HG03457 (cell line): ENCODE measurements around the gene USP16.
"Not testable (repeated sequence)": the region's sequence is repeated elsewhere in the genome, so short reads cannot be mapped to it uniquely, and the experiment has no call there.

Source experiments
- ATAC-seq: cut with Tn5 transposase; IDR thresholded peaks from one replicate; pipeline ENCODE4 v1.9.1; 2021; ENCODE audit warnings: moderate number of reproducible peaks; ENCODE audit not compliant: unreplicated experiment

USP16 gene

GRCh38 chr21:29030909-29031308 lies 6.4 kb downstream of the USP16 start:
- no peak for ATAC-seq

DNA sequence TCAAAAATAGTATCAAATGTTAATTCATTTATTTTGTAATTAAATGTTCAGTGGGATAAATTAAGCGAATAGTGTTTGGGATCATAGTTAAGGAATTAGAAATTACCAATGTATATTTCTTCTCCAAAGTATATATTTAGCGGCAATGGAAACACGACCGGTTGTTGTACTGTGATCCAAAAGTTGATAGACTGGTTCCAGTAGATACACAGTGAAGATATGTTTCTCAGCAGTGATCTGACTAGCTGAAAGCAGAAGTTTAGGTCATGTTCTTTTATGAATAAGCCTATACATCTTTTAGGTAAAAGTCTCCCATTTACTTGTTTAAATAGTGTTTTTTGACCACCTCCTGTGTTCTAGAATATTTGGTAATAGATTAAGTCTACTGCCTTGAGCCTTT lies 8.8 kb downstream of the USP16 start:
- ATAC-seq: no peak

GRCh38 chr21:29033871-29034270 lies 9.4 kb downstream of the USP16 start:
- ATAC-seq: no peak

DNA sequence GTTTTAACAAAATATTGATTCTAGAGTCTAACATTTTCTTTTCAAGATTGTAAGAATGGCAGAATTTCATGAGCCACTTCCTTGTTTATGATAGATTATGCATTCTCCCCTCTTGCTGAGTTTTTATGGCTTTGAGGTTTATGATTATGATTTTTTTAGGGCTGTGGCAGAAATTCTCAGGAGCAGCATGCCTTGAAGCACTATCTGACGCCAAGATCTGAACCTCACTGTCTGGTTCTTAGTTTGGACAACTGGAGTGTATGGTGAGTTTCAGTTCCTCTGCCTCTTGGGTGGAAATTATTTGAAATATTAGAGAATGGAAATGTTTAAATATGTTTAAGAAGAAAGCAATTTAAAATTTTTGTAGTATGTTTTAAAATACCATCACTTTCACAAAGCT lies 10.2 kb downstream of the USP16 start:
- ATAC-seq: no peak

DNA sequence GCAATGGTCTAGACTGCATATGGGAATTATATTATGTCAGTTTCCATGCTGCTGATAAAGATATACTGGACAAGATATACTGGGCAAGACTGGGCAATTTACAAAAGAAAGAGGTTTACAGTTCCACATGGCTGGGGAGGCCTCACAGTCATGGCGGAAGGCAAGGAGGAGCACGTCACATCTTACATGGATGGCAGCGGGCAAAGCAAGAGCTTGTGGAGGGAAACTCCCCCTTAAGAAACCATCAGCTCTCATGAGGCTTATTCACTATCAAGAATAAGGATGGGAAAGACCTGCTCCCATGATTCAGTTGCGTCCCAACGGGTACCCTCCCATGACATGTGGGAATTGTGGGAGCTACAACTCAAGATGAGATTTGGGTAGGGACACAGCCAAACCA lies 27.8 kb downstream of the USP16 start:
- ATAC-seq: no peak

DNA sequence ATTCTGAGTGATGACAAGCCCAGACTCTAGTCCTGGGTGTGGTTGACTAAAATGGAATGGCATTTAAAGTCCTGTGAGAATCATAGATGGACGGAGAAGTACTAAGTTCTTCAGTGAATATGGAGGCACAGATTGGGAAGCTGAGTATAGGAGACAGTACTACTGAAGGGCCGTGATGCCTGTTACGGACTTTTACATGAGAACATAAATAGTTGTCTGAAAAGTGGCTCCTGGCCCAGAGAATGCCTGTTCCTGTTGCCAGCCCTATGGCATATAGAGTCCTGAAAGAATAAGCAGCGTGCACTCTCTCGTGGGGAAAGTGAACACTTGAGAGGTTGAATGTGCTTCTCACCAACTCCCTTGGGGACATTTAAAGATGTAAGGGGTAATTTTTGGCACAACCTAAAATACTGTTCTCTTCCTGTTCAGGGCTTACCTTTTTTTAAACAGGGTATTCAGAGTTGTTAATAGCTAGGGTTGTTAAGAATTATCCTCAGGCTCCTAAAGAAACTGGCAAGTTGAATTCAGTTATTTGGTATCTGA lies 28.6 kb downstream of the USP16 start:
- ATAC-seq: no peak

GRCh38 chr21:29053656-29054055 lies 29.2 kb downstream of the USP16 start:
- ATAC-seq: no peak

DNA sequence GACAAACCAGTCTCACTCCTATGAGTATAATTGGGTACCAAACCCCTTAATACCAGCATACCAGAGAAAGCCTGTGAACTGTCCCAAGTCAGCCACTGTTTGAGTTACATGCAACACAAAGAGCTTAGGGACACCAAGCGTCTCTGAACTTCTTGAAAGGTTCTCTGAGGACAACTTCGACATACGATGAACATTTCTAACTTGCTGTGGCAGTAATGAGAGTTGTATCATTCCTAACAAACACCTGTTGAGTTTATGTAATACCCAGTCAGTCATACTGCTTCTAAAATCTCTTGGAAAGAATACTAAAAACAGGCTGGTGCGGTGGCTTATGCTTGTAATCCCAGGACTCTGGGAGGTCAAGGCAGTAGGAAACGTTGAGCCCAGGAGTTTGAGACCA lies 30.6 kb downstream of the USP16 start:
- no peak for ATAC-seq

DNA sequence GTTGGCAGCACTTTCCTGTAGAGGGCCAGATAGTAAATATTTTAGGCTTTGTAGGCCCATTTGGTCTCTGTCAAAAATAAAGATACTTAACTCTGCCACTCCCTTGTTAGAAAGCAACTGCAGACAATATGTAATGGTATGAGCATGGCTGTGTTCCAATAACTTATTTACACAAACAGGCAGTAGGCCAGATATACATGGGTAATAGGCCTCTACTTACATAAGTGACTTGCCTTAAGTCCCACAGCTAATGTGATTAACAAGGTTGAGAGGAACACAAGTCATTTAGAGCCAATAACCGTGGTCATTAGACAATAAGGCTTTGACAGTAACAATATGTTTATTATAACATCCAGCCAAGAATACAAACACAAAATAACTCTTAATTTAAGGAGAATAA lies 31.5 kb downstream of the USP16 start:
- no peak for ATAC-seq

DNA sequence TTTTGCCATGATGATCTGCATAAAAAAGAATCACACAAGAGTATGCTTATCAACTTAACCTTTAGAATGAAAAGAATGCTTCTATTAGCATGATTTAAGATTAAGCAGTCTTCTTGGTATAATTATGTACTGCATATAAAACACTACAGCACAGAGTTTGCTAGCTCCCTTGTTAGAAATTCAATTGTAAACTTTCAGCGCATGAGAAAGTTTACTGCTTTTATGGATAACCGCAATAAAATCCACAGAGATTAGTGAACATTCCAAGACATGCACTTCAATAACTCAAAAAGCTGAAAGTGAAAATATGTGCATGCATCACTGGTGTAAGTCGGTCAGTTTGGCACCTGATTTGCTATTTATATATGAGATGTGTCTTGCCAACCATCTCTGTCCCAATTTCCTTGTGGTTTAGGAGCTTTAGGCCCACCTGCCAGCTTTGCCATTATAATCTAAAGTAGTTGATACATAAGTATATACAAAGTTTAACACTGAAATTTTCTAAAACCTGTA lies 32.1 kb downstream of the USP16 start:
- ATAC-seq: no peak

DNA sequence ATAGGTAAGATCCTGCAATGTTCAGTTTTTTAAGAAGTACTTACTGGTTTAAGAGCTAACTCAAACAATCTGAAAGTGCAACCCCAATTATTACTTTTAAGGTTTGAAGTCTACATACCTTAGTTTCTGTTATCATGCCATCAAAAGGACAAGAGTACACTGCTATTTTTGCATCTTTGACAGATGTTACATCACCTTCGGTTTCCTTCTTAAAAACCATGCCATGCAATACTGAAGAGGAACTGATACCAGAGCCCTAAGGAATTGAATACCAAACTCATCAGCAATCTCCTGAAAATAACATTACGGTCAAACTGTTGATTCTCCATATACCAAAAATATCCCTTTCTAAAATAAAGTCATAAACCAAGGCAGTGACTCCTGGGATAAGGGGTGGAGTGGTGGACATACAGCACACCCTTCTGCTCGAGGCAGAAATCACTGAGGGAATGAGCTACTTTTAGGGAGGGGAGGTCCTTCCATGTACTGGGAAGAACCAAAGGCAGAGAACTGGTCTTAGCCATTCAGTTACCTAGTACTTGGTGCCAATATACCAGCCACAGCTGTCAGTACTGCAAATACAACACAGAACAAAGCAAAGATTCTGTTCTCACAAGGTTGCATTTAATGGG lies 40.5 kb downstream of the USP16 start:
- peak; percentile 80 for ATAC-seq

DNA sequence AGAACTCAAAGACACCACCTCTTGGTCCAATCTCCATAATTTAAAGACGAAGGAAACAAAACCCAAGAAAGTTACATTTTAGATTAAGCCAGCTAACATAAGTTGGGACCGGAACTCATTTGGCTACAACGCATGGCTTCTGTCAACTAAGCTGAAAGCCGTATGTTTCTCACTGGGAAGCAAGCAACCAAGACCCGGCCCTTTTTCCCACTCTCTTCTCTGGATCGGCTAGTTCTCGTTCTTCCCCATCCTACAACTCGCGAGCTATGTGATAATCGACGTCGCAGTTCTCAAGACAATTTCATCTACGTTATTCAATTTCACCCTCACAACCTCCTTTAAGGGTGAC lies 48.4 kb downstream of the USP16 start:
- ATAC-seq: peak; percentile 1

GRCh38 chr21:29073222-29074006 lies 48.9 kb downstream of the USP16 start, which contains the start of gene CCT8:
CCT8 (minus strand) TSS chr21:29073648; CDS start chr21:29073590, 58 bp downstream.
- ATAC-seq: peak; percentile 90

DNA sequence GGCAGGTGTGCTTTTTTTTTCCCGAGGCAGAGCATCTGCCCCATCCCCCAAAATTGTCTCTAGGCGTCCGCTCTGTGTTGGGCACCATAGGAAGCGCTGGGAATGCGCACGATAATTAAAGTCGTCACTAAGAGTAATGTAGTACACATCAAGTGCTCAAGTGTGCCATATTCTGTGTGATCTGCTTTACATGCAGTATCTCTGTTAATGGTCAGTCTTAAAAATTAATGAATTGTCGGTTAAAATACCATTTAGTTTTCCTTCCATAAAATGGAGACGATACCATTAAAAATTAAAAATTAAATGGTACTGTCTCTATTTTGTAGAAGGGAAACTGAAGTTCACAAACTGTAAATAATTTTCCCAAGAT lies 49.5 kb downstream of the USP16 start:
- ATAC-seq: peak; percentile 12

DNA sequence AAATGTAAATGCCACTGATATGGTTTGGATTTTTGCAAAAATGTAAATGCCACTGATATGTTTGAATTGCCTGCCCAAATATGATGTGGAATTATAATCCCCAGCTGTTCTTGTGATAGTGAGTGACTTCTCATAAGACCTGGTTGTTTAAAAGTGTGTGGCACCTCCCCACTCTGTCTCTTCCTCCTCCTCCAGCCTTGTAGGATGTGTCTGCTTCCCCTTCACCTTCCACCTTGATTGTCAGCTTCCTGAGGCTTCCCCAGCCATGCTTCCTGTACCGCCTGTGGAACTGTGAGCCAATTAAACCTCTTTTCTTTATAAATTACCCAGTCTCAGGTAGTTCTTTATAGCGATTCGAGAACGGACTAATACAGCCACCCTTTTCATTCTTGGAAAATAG lies 50.3 kb downstream of the USP16 start:
- no peak for ATAC-seq

DNA sequence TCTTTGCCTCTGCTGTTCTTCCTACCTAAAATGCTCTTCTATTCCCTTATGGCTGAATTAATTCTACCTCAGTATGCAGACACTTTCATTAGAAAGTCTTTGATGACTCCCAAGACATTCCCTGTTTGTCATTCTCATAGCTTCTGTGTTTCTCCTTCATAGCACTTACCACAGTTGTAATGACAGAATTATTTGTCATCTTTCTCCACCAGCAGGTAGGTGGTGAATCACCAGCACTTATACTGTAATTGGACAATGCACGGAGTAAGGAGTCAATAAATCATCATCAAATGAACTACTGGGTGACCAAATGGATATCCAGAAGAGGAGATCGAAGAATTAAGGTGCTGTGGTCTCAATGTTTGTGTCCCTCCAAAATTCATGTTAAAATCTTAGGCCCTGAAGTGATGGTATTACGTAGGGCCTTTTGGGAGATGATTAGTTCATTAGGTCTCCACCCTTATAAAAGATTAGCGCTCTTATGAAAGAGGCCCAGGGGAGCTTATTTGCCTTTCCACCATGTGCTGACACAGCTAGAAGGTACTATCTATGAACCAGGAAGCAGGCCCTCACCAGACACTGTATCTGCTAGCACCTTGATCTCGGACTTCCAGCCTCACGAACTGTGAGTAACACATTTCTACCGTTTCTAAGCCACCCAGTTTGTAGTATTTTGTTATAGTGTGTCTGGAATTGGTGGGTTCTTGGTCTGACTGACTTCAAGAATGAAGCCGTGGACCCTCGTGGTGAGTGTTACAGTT lies 51.4 kb downstream of the USP16 start:
- no peak for ATAC-seq

- ATAC-seq: not testable (repeated sequence)
Measured at GRCh38 chr21:29076731-29077640, 52.5 kb downstream of the USP16 start.

GRCh38 chr21:29077651-29078090 lies 53.2 kb downstream of the USP16 start:
- no peak for ATAC-seq

GRCh38 chr21:29078869-29079767 lies 54.6 kb downstream of the USP16 start:
- ATAC-seq: peak; percentile 52
